HG03066 (cell line): ENCODE measurements around the gene TSPAN7.

Experiments used
- ATAC-seq: cut with Tn5 transposase; IDR thresholded peaks from one replicate; pipeline ENCODE4 v1.9.1; 2021; ENCODE audit warnings: low read depth; ENCODE audit not compliant: unreplicated experiment

The TSPAN7 gene

DNA sequence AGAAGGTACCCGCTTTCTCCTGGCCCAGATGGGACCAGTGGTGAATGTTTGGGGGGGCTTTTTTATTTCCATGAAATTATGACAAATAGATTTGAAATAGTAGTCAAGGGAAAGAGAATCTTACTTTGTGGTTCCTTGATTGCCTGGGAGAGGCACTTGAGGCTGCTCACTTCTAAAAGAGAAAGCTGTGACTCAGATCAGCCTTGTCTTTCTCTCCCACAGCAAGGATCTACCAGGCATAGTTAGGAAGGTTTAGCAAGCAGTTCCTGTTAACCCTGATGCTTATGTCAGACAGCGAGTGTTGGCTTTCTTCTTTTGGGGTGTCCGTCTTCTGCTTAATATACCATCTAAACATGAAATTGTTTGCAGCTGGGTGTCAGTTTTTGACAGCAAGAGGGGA lies 114.5 kb downstream of the TSPAN7 start:
- no peak for ATAC-seq

GRCh38 chrX:38678183-38678582 lies 116.8 kb downstream of the TSPAN7 start:
- no peak for ATAC-seq

DNA sequence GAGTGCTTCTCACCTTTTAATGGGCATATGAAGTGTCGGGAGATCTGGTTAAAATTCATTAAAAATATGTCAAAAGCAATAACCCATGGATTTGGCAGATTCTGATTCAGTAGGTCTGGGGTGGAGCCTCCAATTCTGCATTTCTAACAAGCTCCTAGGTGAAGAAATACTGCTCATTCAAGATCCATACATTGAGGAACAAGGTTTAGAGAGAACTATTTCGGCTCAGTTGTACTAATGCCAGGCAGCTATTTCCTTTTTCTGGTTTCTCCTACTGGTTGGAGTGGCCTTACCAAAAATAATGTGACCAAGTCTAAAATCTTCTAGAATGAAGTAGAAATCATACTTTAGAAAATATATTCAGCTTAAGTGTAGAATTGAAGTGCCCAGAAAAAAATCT lies 117.5 kb downstream of the TSPAN7 start:
- ATAC-seq, result no peak

DNA sequence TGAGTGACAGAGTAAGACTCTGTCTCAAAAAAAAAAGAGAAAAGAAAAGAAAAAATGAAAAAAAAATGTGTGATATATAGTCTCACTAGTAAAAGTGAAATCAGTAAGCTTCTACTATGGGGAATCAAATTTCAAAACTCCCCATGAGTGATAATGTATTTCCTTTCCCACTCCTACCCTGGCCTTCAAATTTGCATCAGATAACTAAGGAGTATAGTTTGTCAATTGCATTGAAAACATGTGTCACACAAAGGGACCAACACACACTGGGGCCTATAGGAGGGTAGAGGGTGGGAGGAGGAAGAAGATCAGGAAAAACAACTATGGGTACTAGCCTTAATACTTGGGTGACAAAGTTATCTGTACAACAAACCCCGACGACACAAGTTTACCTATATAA lies 118.4 kb downstream of the TSPAN7 start:
- no peak for ATAC-seq

GRCh38 chrX:38682095-38682494 lies 120.8 kb downstream of the TSPAN7 start:
- no peak for ATAC-seq

GRCh38 chrX:38692961-38693360 lies 131.6 kb downstream of the TSPAN7 start:
- no peak for ATAC-seq

GRCh38 chrX:38694394-38694793 lies 133.1 kb downstream of the TSPAN7 start:
- no peak for ATAC-seq

GRCh38 chrX:38697461-38697860 lies 136.1 kb downstream of the TSPAN7 start:
- ATAC-seq, result no peak

DNA sequence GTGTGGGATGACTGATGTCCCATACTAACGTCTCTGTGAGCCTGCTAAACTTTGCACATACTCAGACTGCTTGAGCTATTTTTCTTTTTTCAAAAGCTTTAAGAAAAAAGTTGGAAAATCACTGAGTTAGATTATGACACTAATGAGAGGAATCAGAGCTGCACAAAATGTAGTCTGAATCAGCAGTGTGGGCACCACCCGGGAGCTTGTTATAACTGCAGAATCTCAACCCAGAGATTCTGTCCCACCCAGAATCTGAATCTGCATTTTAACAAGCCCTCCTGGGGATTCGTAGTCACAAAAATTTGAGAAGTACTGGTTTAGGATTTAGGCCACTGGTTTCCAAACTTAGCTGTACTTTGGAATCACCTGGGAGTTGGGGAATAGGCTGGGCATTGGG lies 137.8 kb downstream of the TSPAN7 start:
- ATAC-seq, result no peak

DNA sequence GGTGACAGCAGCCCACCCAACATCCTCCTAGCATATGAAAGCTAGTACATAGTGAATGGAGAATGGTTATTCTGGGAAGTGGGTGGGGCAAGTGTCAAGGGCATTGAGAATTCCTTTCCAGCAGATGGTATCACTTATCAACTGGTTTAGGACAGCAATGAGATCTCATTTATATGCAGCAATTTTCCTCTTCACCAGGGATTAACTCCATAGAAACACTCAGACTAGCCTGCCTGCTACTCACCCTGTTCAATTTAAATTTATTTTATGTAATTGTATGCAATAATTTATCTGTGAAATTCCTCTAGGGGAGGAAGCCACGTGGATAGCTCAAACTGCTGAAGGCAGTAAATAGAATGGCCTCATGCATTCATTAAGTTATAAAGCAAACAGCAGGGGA lies 138.4 kb downstream of the TSPAN7 start:
- ATAC-seq, result no peak

DNA sequence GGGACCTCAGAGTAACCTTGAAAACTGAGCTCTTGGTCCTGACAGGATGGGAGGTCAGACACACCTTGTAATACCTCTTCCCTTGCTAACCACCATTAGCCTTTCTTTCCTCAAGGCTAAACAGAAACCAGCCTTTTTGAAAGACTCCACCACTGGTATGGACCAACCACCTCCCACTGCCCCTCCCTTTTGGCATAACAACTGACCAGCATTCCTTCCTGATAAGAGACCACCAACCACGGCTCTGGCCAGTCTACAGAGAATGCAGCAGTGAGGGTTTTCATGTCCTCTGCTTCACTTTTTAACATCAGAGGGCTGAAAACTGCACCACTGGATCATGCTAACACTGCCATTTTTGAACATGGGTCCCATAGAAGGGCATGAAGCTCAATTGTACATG lies 139.7 kb downstream of the TSPAN7 start:
- no peak for ATAC-seq

- ATAC-seq, result no peak
Measured at GRCh38 chrX:38704146-38704882, 143.0 kb downstream of the TSPAN7 start.

- ATAC-seq, result no peak
Measured at GRCh38 chrX:38717871-38718270, 156.5 kb downstream of the TSPAN7 start.

GRCh38 chrX:38718311-38718710 lies 157.0 kb downstream of the TSPAN7 start:
- no peak for ATAC-seq

GRCh38 chrX:38726612-38727011 lies 165.3 kb downstream of the TSPAN7 start:
- no peak for ATAC-seq

- ATAC-seq, result no peak
Measured at GRCh38 chrX:38727668-38728067, 166.3 kb downstream of the TSPAN7 start.

DNA sequence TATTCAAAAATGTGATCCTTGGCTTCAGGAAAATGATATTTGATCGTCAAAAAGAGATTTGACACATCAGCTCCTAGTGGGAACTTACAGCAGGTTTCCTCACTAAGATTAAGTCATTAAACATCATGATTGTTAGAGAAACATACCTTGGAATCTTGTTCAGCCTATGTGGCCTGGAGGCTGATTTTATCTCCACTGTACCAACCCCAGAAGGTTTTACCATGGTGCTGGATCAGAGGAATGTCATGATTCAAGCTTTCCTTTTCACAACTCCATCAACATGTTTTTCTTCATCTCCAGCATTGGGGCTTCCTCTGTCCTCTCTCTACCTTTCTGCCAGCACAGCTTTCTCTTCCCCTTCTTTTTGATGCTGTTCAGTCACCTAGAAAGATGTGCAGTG lies 171.5 kb downstream of the TSPAN7 start:
- ATAC-seq, result no peak
